IMR-90 (cell line): Measurements from ENCODE around the gene PSPN.
A peak's percentile ranks its signal among the peaks of the same experiment; 100 is the strongest.

ENCODE experiments used
- BHLHE40 ChIP-seq: fragments of 150-350 bp; IDR thresholded peaks from 2 replicates; pipeline ENCODE4 v1.6.1; 2016; ENCODE audit warnings: mild to moderate bottlenecking, low read depth, low read length
- CHD1 ChIP-seq: IDR thresholded peaks from 2 replicates; pipeline ENCODE4 v1.6.1; 2012; ENCODE audit warnings: low read depth, low read length, improper control_type of control experiment
- FOS ChIP-seq: fragments of 150-350 bp; IDR thresholded peaks from 2 replicates; pipeline ENCODE4 v1.6.1; 2016; ENCODE audit warnings: low read depth, low read length
- MAZ ChIP-seq: IDR thresholded peaks from 2 replicates; pipeline ENCODE4 v1.6.1; 2012; ENCODE audit warnings: low read depth, mild to moderate bottlenecking, low read length, improper control_type of control experiment, moderate library complexity, borderline replicate concordance
- MXI1 ChIP-seq: IDR thresholded peaks from 2 replicates; pipeline ENCODE4 v1.6.1; 2012; ENCODE audit warnings: low read depth, mild to moderate bottlenecking, low read length, moderate library complexity, borderline replicate concordance
- NFE2L2 ChIP-seq: fragments of 150-350 bp; IDR thresholded peaks from 2 replicates; pipeline ENCODE4 v1.6.1; 2016; ENCODE audit warnings: low read depth, mild to moderate bottlenecking, low read length
- POLR2A ChIP-seq: IDR thresholded peaks from 2 replicates; pipeline ENCODE4 v1.6.1; 2012; ENCODE audit warnings: mild to moderate bottlenecking, low read depth, low read length
- RAD21 ChIP-seq: IDR thresholded peaks from 2 replicates; pipeline ENCODE4 v1.6.1; 2012; ENCODE audit warnings: low read length, improper control_type of control experiment
- SMC3 ChIP-seq: fragments of 150-350 bp; IDR thresholded peaks from 2 replicates; pipeline ENCODE4 v1.6.1; 2016; ENCODE audit warnings: low read depth, mild to moderate bottlenecking, antibody characterized with exemption, low read length, moderate library complexity
- TF ChIP-seq, protein P1 (sequence below): conservative IDR thresholded peaks from 2 replicates; pipeline ENCODE4 v1.5.1; 2012; ENCODE audit warnings: mild to moderate bottlenecking, low read depth, low read length, improper control_type of control experiment

DNA sequence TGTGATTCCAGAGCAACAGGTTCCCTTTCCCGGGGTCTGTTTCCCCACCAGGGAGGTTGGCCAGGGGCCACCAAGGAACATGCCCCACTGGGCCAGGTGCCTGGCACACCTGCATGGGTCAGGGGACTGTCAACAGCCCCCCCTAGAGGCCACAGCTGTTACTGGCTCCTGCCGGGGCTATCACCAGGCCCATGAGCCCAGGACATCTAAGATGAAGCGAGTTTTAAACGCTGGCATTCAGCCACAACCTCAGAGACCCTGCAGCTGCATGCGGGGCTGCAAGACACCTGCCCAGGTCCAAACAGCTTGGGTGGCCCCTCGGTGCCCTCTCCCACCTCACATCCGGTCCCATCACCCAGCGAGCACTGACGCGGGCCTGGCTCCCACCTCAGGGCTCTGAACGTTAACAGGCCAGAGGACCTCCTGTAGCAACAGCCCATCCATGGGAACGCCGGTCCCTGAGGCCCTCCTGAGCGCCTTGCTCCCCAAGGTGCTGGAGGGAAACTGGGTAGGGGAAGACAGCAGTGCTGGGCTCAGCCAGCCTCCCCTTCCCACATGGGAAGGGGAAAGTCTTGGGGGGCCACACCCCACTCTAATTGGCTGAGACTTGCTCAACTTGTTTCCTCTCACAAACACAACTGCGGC lies 36.8 kb upstream of the PSPN start:
- TF ChIP-seq, protein P1, sequence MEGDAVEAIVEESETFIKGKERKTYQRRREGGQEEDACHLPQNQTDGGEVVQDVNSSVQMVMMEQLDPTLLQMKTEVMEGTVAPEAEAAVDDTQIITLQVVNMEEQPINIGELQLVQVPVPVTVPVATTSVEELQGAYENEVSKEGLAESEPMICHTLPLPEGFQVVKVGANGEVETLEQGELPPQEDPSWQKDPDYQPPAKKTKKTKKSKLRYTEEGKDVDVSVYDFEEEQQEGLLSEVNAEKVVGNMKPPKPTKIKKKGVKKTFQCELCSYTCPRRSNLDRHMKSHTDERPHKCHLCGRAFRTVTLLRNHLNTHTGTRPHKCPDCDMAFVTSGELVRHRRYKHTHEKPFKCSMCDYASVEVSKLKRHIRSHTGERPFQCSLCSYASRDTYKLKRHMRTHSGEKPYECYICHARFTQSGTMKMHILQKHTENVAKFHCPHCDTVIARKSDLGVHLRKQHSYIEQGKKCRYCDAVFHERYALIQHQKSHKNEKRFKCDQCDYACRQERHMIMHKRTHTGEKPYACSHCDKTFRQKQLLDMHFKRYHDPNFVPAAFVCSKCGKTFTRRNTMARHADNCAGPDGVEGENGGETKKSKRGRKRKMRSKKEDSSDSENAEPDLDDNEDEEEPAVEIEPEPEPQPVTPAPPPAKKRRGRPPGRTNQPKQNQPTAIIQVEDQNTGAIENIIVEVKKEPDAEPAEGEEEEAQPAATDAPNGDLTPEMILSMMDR = peak; percentile 40; the same call in 1 of the 2 replicates
- TF ChIP-seq POLR2A (no peak), SMC3 (no peak), FOS (no peak), BHLHE40 (no peak), RAD21 (peak; percentile 34; the same call in 1 of the 2 replicates), CHD1 (no peak), MXI1 (no peak), NFE2L2 (no peak), MAZ (no peak)
